ENCODE measurements around the gene SLC30A9.

The SLC30A9 gene

DNA sequence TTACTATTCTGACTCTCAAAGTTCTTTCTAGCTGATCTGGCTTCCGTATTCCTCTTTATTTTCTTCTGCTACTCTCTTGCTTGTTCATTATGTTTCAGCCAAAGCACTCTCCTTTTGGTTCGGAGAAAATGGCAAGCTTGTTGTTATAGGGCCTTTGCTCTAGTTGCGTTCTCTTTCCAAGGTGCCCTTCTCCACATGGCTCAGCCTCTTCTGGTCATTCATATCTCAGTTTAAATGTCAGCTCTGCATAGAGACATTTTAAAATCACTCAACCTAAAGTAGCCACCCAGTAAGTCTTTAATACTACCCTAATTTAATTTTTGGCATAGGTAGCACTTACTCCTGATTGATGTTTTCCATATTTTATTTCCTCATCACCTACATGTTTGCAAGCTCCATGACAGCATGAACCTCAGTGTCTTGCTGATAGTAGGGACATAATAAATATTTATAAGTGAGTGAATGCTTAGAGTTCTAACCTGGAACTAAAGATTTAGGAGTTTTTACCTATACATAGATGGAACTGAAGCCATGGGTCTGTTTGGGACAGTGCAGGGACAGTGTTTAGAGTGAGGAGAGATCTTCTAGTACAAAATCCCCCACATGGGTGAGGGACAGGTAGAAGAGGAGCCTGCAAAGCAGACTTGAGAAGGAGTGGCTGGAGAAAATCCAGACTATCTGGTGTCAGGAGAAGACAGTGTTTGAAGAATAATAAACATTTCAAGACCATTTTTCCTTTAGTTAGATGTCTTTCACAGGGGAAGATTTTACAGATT, 17.9 kb downstream of the SLC30A9 start:
- no peak for DNase-seq

DNA sequence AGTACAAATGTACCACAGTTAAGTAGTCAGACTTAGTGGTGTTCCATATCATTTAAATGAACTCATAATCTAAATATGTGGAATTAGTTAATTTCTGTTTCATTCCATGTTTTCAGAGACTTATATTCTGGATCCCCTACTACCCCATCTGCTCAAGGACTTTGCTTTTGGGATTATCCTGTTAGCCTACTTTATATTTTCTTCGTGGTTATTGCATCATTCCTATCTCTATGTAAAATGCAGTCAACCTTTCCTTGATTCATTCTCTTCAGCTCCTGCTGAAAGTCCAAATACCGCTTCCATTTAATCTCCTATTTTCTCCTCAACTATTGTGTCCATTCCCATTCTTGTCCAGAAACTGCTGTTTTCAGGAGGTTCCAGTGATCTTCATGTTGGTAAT, 25.1 kb downstream of the SLC30A9 start:
- no peak for DNase-seq

DNA sequence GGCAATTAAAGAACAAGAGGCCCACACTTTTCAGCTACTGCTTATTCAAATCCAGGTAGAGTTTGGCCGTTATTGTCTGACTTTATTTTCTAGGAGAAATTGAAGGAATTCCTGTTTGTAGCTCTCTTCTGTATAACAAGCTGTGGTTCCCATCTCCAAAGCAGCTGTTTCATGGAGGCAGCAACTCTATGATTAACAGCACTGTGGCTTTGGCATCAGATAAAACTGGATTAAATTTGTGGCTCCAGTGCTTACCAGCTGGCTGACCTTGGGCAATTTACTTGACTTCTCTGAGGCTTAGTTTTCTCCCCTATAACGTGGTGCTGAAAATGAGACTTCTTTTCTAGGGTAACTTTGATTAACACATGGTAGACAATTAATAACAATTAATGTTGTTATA, 28.1 kb downstream of the SLC30A9 start:
- DNase-seq: no peak

DNA sequence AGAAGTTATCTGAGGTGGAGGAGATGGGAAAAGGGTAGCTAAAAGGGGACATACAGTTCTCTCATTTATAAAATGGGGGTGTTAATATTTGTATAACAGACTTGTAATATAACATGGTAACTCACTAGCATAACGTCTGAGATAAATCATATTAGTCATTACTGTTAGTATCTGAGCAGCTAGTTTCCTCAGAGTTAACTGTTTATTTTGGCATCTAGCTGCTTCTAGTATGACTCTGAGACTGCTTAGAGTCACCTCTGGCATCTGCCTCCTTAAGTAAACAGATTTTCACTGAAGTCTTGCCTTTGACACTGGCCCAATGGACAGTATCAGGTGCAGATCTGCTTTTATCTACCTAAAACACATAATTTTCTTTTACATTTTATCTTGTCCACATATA, 58.1 kb downstream of the SLC30A9 start:
- DNase-seq: no peak

DNA sequence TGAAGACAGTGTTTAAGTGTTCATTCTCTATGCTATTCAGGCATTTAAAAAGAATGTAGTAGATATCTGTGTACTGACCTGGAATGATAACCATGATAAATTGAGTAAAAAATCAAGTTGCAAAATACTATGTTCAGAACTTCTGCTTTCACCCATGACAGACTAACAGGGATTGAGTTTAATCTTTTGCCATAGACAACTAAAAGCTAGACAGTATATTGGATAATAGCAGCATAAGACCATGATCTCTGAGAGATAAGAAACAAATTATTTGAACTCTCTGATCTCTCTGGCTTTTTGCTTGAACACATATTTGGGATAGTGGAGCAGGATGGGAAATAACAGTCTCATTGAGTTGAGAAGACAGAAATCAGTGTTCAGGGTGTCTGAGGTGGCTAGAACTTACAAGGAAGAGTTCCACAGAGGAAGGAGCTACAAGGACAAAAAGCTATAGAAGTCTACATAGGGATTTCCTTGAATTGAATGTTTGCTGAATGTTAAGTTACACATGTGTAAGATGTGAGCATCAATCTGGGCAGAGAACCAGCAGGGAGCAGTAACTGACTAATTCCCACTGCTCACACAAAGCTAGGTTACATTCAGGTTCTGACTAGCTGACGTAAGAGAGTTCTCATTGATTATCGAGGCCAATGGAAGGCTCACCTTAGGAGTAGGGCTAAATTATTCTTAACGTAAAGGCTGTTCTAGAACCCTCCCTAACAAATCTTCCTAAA, 60.4 kb downstream of the SLC30A9 start:
- no peak for DNase-seq

DNA sequence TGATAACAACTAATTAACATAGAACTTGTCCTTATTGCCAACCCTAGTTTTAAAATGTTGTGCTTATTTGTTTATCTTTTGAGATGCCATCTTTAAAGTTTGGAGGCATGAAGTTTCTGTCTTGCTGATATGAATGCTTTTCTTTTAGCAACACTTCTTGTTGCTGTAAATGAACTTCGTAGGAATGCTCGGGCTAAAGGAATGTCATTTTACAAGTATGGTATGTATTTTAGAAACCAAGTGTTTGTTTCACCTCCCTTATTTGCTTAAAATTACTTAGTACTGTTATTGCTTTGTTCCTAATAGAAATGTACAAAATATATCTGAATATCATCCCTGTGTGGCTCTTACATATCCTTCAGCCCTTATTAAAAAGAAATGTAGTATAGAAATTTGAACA, 76.1 kb downstream of the SLC30A9 start:
- DNase-seq: no peak

DNA sequence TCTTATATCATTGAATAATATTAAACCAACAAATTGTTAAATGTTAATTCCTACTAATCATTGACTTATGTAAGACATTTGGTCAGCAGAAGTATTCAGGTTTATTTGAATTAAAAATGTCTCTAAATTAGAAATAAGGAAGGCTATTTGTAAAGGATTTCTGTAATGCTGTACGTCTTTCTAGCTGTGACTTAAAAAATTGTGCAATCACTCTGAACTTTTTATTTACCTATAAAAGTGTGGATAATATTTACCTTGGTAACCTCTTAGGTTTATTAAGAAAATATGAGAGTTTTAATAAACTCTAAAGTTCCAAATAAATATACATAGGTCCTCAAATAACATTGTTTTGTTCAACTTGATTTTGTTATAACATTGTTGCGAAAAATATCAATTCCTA, 76.9 kb downstream of the SLC30A9 start:
- no peak for DNase-seq

DNA sequence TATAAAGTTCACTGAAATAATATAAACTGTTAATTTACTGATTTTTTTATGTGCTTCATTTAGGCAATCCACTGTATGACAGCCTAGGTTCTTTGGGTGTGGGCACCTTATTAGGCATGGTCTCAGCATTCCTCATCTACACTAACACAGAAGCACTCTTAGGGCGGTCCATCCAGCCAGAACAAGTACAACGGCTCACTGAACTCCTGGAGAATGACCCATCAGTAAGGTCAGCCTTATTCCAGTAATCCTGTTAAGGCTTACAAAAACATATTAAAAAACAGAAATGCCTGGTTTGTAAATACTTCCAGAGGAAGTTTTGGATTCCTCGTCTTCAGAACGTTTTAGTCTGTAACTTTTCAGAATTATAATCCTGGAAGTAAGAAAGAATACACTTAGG, 80.1 kb downstream of the SLC30A9 start:
- DNase-seq: no peak

DNA sequence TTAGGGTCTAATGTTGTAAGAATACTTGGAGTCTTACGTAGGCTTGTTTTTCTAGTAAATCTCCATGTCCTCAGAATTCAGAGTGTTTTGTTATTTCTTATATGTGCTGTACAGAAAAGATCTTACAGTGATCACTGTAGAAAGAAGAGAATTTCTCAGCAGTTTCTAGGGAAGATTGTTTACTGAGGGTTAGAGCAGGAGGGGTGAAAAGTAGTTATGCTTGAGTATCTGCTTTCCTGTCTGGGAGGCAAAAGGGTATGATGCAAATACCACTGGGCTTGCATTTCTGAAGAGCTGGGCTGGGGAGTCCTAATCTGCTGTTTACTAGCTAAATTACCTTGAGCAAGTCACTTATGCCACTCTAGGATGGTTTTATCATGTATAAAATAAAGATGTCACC, 84.0 kb downstream of the SLC30A9 start:
- no peak for DNase-seq

DNA sequence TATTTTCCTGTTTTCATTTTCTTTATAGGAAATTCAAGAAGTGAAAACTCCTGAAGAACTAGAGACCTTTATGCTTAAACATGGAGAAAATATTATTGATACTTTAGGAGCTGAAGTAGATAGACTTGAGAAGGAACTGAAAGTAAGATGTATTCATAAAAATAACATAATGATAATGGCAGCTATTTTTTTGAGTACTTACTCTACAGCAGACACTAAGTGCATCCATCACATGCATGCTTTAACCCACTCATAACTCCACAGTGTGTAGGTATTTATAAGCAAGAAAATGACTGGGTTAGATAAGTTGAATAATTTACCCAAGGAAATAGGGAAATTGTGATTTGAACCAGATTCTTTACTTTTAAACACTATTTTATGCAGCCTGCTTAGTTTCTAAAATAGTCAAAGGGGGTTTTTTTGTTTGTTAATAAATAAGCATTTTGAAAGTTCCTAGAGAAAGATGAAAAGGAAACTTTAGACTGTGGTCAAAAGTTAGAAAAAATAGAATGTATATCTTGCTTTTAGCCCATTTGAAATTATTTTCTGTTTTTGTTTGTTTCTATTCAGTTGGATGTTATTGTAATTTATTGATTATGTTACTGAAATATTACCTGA, 88.0 kb downstream of the SLC30A9 start:
- DNase-seq: no peak

DNA sequence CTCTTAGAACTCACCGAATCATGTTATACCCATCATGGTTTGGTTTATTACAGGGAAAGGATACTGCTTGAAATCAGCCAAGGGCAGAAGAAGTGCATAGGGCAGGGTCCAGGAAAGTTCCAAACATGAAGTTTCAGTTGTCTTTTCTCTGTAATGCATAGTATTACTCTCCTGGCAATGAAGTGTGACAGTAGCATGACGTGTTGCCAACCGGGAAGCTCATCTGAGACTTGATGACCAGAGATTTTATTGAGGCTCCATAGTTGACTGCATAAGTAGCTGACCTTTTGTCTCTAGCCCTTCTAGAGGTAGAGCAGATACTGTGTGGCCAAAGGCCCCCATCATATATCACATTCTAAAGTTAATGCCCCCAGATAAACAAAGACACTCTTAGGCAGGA, 90.0 kb downstream of the SLC30A9 start:
- DNase-seq: no peak

DNA sequence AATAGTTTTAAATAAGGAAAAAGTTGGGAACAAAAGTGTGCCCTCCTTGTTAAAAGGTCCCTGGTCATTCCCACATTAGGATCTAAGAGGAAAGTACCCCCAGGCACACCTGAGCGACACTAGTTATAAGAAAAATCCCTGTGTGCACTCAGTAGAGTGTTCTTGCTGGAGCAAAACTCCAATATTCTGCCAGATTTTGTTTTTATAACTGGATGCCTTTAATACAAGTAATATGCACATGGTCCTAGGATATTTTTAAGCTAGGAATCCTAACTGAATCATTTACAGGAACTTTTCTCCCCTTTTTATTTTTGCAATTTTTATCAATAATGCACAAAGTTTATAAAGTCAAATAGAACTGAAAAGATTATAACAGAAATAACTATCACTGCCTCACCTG, 93.5 kb downstream of the SLC30A9 start:
- no peak for DNase-seq

DNA sequence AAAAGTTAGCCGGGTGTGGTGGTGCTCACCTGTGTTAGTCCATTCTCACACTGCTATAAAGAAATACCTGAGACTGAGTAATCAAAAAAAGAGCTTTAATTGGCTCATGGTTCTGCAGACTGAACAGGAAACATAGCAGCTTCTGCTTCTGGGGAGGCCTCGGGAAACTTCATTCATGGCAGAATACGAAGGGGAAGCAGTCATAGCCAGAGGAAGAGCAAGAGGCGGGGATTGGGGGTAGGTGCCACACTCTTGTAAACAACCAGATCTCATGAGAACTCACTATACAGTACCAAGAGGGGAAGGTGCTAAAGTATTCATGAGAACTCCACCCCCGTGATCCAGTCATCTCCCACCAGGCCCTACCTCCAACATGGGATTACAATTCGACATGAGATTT, 98.1 kb downstream of the SLC30A9 start:
- DNase-seq: no peak

DNA sequence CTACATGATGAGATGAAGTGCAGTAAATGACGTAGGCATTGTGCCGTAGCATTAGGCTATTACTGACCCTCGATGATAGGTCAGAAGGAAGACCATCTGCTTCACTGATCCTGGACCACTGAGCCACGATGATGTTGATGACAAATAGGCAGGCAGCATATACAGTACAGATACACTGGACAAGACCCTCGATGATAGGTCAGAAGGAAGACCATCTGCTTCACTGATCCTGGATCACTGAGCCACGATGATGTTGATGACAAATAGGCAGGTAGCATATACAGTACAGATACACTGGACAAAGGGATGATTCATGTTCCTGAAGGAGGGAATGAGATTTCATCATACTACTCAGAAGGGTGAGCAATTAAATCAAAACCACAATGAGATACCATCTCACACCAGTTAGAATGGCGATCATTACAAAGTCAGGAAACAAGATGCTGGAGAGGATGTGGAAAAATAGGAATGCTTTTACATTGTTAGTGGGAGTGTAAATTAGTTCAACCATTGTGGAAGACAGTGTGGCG, 111.2 kb downstream of the SLC30A9 start:
- no peak for DNase-seq

DNA sequence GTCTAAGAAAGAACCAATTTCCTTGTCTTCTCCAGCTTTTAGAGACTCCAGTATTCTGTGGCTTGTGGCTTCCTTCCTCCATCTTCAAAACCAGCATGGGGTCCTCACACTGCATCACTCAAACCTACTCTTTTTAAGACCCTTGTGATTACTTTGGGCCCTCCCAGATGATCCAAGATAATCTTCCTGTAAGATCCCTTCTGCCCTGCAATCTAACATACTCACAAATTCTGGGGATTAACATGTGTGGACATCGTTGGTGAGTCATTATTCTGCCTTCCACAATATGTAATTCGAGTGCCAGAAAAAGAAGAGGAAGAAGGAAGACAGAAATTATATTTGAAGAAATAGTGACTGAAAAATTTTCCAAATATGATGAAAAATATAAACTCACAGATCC, 114.2 kb downstream of the SLC30A9 start:
- DNase-seq: no peak

DNA sequence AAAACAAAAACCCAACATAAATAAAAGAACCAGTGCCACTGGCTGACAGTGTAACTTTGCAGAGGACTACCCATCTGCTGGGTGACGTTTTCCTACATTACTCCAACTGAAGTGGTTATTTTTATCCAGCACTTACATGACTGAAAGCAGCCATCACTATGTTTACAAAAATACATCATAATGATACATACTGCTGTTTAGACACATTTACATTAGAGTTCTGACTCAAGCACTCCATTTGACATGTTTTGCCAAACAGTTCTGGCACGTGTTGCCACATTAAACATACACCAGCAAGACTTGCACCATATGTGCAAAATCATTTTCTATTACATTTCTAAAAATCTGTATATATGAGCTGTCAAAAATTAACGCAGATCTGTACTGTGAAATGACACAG, 122.5 kb downstream of the SLC30A9 start:
- DNase-seq: no peak

DNA sequence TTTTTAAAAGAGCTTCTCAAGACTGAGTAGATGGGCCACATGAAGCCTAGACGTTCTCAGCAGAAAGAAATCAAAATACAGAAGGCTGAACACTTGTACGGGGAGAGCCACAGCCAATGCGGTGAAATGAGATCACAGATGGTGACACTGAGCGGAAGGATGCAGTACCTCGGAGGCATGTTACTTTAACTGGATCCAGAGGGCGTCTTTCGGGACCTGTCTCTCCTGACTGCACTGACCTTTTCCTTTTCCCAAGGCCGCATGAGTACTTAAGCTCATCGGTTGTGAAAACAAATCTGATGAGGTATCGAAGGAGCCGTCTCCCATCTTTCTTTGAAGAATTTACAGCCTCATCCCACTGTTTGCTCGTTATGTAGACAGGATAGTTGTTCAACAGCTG, 129.6 kb downstream of the SLC30A9 start:
- no peak for DNase-seq

DNA sequence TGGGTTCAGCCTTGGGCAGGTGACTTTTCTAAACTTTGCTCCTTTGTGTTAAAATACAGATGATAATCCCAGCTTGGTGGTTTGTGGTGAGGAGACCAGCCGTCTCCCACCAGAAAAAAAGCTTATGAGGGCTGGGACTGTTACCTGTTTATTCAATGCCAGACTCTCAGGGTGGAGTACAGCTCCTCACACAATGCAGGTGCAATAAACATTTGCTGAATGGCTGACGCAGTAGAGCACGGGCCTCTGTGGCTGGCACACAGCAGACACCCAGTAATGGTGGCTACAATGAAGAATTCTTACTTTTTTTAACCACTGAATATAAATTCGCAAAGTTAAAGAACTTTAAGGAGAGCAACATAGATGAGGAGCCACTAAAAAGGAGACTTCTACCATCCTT, 131.9 kb downstream of the SLC30A9 start:
- DNase-seq: no peak

DNA sequence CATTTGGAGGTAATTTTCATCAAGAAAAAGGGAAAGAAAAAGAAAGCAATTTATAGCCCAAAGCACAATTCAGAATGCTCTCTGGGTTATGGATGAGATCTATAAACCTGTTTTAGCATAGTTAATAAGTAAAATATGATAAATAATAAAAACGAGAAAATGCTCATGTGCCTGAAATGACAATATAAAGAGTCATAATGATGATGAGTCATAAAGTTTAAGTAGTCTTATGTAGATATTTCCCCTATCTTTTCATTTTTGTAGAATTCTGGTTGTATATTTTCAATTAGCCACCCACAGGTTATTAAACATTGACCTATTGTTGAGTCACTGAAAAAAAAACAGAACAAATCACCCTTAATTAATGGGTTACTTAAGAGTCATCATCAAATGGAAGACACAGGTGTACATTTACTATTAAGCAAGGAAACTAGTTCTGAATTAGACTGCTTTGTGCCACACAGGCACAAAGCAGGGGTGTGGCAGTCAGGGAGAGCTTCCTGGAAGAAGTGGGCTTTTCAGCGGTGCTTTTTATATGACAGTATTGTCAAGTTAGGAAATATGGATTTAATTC, 132.8 kb downstream of the SLC30A9 start:
- DNase-seq: no peak

DNA sequence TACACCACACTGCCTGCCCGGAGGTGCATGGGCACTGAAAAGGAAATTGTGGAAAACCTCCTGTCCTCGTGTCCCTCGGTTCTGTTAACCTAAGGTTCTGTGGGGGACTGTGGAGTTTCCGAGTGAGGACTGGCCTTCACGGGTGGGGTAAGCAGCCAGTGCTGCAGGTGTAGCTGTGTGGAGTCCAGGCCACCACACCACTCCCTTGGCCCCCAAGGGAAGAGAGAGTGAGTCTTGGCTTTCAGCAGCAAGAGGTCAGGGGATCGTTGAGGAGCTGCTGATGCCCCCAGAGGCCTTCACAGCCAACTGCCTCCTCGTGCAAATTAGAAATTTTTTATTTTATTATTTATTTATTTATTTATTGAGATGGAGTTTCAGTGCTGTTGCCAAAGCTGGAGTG, 141.8 kb downstream of the SLC30A9 start:
- DNase-seq: no peak

DNA sequence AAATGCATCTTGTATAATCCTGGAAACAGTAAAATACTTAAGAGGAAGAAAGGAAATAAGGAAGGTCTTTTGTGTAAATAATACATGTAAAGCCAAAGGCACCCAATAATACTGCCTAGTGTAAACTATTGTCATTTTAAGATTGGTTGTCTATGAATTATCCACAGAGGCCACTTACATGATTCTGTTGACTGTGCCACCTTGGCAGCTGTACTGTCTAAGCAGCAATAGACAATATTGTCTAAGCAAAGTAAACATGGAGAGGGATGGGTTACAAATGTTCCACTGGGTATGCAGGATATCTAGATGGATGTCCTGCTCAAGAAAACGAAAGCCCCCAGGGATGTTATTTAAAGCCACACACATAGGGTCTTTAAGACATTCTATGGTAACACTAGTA, 142.7 kb downstream of the SLC30A9 start:
- DNase-seq: no peak

DNA sequence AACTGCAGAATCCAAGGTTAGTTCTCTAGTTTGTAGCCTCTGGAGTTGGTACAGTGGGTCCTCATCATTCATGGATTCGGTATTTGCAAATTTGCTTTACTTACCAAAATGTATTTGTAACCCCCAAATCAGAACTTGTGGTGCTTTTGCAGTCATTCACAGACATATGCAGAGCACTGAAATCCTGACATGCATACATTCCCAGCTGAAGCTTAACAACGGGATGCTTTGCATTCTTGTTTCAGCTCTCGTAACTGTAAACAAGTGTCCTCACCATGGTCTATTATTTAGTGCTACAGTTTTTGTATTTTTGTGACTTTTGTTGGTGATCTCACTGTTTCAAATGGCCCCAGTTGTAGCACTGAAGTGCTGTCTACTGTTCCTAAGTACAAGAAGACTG, 146.0 kb downstream of the SLC30A9 start:
- no peak for DNase-seq

All from GF-D8 (cell line).